ENCODE results near the gene PPP1R14B. TPM values are rescaled to one million over a fixed set of nuclear protein-coding genes. Genes with fewer than 3 reads are reported as not detected.

Gene PPP1R14B
- total RNA-seq, 1 donor from 2014 or later = 286 TPM

DNA sequence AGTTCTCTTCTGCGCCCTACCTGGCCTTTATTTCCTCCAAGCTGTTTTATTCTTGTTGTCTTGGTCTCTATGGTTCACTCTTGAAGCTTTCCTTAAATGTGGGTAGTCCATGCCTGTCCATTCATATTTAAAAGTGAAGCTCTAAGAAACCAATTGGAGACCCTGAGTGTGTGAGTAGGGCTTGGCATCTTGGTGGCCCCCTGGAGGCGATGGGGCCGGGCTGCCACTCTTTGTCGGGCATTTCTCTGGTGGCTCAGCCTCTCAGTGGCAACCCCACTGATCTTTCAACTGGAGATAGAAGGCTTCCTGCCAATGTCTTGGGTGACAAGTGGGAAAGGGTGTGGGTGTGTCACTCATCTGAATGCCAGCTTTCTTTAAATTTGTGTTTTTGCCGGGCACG lies 29.9 kb downstream of the PPP1R14B start:
- no peak for DNase-seq (ENCODE audit: low read depth, low spot score)
- no peak overlapping the region for H3K4me3 Mint-ChIP-seq

DNA sequence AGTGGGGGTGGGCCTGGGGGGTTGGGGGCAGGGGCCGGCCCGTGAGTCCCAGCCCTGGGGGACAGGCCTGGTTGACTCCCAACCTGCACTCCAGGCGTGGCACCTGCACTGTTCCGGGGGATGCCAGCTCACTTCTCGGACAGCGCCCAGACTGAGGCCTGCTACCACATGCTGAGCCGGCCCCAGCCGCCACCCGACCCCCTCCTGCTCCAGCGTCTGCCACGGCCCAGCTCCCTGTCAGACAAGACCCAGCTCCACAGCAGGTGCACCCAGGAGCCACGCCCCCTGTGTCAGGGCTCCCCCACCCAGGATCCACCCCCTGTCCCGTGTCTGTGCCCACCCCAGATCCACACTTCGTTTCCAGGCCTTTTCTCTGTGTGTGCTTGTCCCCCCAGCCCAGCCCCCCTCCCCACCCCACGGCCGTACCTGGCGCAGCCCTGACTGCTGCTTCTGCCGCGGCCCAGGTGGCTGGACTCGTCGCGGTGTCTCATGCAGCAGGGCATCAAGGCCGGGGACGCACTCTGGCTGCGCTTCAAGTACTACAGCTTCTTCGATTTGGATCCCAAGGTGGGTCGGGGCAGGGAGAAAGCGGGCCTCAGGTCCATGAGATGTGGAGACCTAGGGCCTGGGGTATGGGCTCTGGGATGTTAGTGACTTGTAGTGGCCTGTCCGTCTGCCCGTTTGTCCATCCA lies 35.4 kb downstream of the PPP1R14B start:
- no peak for DNase-seq (ENCODE audit: low read depth, low spot score)
- Mint-ChIP-seq H3K9me3 (no peaks in the 10 kb centered on the region), H3K4me1 (peaks cover 4% of the 10 kb centered on the region), H3K27me3 (ENCODE audit: low read depth) (no peaks in the 10 kb centered on the region), H3K36me3 (ENCODE audit: low read depth) (peaks cover 4% of the 10 kb centered on the region), H3K27ac (ENCODE audit: unreplicated experiment) (peak overlapping the region; percentile 67), H3K4me3 (no peak overlapping the region)
- TF ChIP-seq, protein P1, sequence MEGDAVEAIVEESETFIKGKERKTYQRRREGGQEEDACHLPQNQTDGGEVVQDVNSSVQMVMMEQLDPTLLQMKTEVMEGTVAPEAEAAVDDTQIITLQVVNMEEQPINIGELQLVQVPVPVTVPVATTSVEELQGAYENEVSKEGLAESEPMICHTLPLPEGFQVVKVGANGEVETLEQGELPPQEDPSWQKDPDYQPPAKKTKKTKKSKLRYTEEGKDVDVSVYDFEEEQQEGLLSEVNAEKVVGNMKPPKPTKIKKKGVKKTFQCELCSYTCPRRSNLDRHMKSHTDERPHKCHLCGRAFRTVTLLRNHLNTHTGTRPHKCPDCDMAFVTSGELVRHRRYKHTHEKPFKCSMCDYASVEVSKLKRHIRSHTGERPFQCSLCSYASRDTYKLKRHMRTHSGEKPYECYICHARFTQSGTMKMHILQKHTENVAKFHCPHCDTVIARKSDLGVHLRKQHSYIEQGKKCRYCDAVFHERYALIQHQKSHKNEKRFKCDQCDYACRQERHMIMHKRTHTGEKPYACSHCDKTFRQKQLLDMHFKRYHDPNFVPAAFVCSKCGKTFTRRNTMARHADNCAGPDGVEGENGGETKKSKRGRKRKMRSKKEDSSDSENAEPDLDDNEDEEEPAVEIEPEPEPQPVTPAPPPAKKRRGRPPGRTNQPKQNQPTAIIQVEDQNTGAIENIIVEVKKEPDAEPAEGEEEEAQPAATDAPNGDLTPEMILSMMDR (conservative IDR thresholded peaks at IDR 0.05) = no peak

More for the DNA sequence above, 29.9 kb downstream of the PPP1R14B start:
- peaks cover 4% of the 10 kb centered on the region for H3K36me3 Mint-ChIP-seq (ENCODE audit: low read depth)
- H3K9me3 Mint-ChIP-seq = no peaks in the 10 kb centered on the region
- no peaks in the 10 kb centered on the region for H3K27me3 Mint-ChIP-seq (ENCODE audit: low read depth)
- no peak overlapping the region for H3K27ac Mint-ChIP-seq (ENCODE audit: unreplicated experiment)
- TF ChIP-seq, protein P1 (conservative IDR thresholded peaks at IDR 0.05) = no peak
- no peaks in the 10 kb centered on the region for H3K4me1 Mint-ChIP-seq

DNA sequence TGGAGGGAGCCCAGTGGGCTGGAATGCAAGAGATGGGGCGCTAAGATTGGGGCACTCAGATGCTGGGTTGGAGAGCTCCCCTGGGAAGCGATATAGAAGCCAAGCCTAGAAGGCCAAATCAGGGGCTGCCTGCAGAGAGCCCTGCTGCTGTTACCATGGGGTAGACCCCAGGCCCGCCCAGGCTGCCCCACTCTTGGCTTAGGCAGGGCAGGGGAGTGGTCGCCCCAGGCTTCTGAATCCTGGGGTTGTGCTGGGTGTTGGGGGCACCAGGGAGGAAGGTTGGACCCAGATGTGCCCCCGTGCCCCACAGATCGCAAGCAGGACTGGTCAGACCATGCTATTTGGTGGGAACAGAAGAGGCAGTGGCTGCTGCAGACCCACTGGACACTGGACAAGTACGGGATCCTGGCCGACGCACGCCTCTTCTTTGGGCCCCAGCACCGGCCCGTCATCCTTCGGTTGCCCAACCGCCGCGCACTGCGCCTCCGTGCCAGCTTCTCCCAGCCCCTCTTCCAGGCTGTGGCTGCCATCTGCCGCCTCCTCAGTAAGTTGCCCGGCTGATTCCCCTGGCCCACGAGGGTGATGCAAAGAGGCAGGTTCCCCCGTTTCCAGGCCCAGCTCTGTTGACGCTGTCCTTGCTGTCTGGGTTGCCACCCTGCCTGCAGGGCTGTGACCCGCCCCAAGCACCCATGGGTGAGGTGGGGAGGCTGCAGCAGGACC lies 36.3 kb downstream of the PPP1R14B start:
- Mint-ChIP-seq H3K27me3 (ENCODE audit: low read depth) (no peaks in the 10 kb centered on the region), H3K4me1 (peaks cover 4% of the 10 kb centered on the region), H3K4me3 (no peak overlapping the region), H3K36me3 (ENCODE audit: low read depth) (peaks cover 4% of the 10 kb centered on the region), H3K27ac (ENCODE audit: unreplicated experiment) (peak overlapping the region; percentile 88), H3K9me3 (no peaks in the 10 kb centered on the region)
- DNase-seq (ENCODE audit: low read depth, low spot score) = no peak
- TF ChIP-seq, protein P1 (conservative IDR thresholded peaks at IDR 0.05) = no peak

DNA sequence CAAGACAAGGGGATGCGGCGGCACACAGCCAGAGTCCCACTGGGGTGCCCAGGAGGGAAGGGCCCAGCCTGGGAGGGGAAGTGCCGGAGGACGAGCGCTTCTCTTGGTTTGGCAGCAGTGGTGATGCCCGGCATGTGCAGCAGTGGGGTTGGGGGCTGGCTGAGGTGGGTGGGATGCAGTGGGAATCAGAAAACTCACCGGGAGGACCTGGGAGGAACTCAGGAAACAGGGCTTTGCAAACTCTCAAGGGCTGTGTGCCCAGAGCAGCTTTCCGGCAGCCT lies 37.2 kb downstream of the PPP1R14B start:
- peaks cover 7% of the 10 kb centered on the region for H3K4me1 Mint-ChIP-seq
- TF ChIP-seq, protein P1 (conservative IDR thresholded peaks at IDR 0.05) = no peak
- DNase-seq (ENCODE audit: low read depth, low spot score) = no peak

DNA sequence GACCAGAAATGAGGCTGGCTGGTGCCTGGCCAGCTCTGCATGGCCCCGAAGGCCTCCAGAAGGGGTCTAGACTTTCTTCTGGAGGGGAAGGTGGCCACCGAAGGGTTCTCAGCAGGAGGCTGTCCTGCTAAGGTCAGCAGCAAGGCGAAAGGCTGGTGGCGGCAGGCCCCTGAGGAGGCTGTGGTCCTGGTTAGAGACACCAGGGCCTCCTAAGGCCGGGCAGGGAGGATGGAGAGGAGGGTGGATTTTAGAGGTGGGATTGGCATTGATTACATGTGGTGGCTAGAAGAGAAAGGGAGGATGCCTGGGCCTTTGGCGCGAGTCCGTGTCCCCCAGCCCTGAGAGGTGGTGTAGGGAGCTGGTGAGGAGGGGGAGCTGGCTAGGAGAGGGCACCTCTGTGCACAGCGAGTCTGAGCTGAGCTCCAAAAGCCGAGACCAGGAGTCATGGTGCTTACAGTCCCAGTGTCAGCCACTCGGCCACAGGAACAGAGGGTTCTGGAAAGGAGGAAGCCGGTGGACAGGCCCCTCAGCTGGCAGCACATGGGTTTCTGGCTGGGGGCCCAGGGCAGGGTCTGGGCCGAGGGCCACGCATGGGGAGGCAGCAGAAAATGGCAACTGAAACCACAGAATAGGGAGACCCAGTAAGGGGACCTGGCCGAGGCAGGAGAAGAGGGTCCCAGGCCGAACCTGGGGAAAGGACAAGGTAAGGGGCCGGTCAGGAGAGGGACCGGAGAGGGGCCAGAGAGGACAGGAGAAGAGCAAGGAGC lies 37.8 kb downstream of the PPP1R14B start:
- Mint-ChIP-seq H3K4me1 (peaks cover 9% of the 10 kb centered on the region), H3K4me3 (peak overlapping the region; percentile 66), H3K9me3 (no peaks in the 10 kb centered on the region), H3K36me3 (ENCODE audit: low read depth) (peaks cover 6% of the 10 kb centered on the region), H3K27ac (ENCODE audit: unreplicated experiment) (no peak overlapping the region), H3K27me3 (ENCODE audit: low read depth) (no peaks in the 10 kb centered on the region)
- DNase-seq (ENCODE audit: low read depth, low spot score) = no peak
- TF ChIP-seq, protein P1 (conservative IDR thresholded peaks at IDR 0.05) = no peak

More for the DNA sequence above, 37.2 kb downstream of the PPP1R14B start:
- Mint-ChIP-seq H3K27me3 (ENCODE audit: low read depth) (no peaks in the 10 kb centered on the region), H3K4me3 (no peak overlapping the region), H3K9me3 (no peaks in the 10 kb centered on the region), H3K27ac (ENCODE audit: unreplicated experiment) (no peak overlapping the region), H3K36me3 (ENCODE audit: low read depth) (peaks cover 3% of the 10 kb centered on the region)
